RWPE2 (cell line): Measurements from ENCODE around the gene CASTOR1.
A peak's percentile ranks its signal among the peaks of the same experiment; 100 is the strongest.

Source experiments
- ATAC-seq: fragments of 200-7000 bp; cut with Tn5 transposase; 3 replicates; pipeline ENCODE4 v1.9.1; 2021; ENCODE audit warnings: low read depth
- DNase-seq: peaks from one replicate; pipeline ENCODE4 v3.0.0-alpha.2; 2020; ENCODE audit warnings: low spot score
- H3K27ac ChIP-seq: fragments of 450-650 bp; 2 replicates; pipeline ENCODE4 v1.5.1; 2017; ENCODE audit warnings: mild to moderate bottlenecking; ENCODE audit not compliant: poor library complexity, severe bottlenecking
- H3K27me3 ChIP-seq: fragments of 250-450 bp; sonication (Bioruptor Pico); 2 replicates; pipeline ENCODE4 v1.5.1; 2021; ENCODE audit warnings: mild to moderate bottlenecking, moderate library complexity; ENCODE audit not compliant: insufficient read depth, poor library complexity, severe bottlenecking
- H3K36me3 ChIP-seq: fragments of 250-450 bp; sonication (Bioruptor Pico); 2 replicates; pipeline ENCODE4 v1.5.1; 2020; ENCODE audit warnings: low read depth, mild to moderate bottlenecking, moderate library complexity
- H3K4me1 ChIP-seq: fragments of 250-450 bp; sonication (Bioruptor Pico); 2 replicates; pipeline ENCODE4 v1.5.1; 2021; ENCODE audit warnings: mild to moderate bottlenecking, moderate library complexity; ENCODE audit not compliant: insufficient read depth, poor library complexity, severe bottlenecking
- H3K4me3 ChIP-seq: fragments of 250-450 bp; sonication (Bioruptor Pico); 2 replicates; pipeline ENCODE4 v1.5.1; 2021; ENCODE audit warnings: mild to moderate bottlenecking, moderate library complexity; ENCODE audit not compliant: severe bottlenecking
- H3K9me3 ChIP-seq: fragments of 250-450 bp; sonication (Bioruptor Pico); 2 replicates; pipeline ENCODE4 v1.5.1; 2021; ENCODE audit warnings: mild to moderate bottlenecking, moderate library complexity; ENCODE audit not compliant: severe bottlenecking
- TF ChIP-seq, protein P1 (sequence below): fragments of 450-650 bp; IDR thresholded peaks from one replicate; pipeline ENCODE4 v1.5.1; 2017; ENCODE audit warnings: mild to moderate bottlenecking, moderate library complexity; ENCODE audit not compliant: poor library complexity, severe bottlenecking

The CASTOR1 gene

DNA sequence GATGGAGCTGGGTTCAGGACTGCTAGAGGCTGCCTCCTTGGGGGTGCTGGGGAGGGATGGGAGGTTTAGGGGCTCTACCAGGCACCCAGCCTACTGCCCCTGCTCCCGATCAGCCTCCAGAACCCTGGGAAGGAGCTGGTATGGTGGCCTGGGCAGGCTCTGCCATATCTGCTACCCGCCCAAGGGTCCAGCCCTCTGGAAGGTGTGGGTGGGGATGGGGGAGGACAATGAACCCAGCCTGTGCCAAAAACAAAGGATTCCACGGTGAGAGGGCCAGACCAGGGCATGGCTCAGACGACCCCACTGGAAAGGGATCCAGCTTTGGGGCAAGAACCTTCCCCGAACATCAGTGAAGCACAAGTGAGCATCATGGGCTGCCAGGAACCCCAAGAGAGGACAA lies 3.0 kb downstream of the CASTOR1 start:
- TF ChIP-seq, protein P1, sequence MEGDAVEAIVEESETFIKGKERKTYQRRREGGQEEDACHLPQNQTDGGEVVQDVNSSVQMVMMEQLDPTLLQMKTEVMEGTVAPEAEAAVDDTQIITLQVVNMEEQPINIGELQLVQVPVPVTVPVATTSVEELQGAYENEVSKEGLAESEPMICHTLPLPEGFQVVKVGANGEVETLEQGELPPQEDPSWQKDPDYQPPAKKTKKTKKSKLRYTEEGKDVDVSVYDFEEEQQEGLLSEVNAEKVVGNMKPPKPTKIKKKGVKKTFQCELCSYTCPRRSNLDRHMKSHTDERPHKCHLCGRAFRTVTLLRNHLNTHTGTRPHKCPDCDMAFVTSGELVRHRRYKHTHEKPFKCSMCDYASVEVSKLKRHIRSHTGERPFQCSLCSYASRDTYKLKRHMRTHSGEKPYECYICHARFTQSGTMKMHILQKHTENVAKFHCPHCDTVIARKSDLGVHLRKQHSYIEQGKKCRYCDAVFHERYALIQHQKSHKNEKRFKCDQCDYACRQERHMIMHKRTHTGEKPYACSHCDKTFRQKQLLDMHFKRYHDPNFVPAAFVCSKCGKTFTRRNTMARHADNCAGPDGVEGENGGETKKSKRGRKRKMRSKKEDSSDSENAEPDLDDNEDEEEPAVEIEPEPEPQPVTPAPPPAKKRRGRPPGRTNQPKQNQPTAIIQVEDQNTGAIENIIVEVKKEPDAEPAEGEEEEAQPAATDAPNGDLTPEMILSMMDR: no peak
- ATAC-seq: no peak

DNA sequence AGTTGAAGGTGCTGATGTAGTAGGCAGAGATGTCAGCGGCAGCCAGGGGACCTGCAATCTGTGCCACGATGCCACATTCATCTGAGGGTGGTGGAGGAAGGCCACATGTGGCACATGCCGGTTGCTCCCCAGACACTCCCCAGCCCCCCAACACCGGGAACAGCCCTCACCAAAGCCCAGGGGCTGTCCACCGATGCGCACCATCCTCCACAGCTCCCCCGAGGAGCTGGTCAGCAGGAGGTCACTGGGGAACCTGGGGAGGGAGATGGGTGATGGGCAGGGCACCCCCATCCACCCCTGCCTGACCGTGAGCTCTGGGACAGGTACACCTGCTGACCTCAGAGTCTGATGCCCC lies 3.5 kb downstream of the CASTOR1 start:
- DNase-seq: peak; percentile 41
- Histone ChIP-seq H3K27me3 (no peaks in the 10 kb centered on the region), H3K36me3 (no peaks in the 10 kb centered on the region), H3K9me3 (no peaks in the 10 kb centered on the region), H3K4me3 (no peak overlapping the region), H3K4me1 (peaks cover 13% of the 10 kb centered on the region), H3K27ac (no peak overlapping the region)
- ATAC-seq: no peak
- TF ChIP-seq, protein P1: no peak

More for the DNA sequence above, 3.0 kb downstream of the CASTOR1 start:
- DNase-seq: no peak
- no peaks in the 10 kb centered on the region for H3K36me3 ChIP-seq
- H3K4me3 ChIP-seq: no peak overlapping the region
- no peak overlapping the region for H3K27ac ChIP-seq
- no peaks in the 10 kb centered on the region for H3K9me3 ChIP-seq
- H3K27me3 ChIP-seq: no peaks in the 10 kb centered on the region
- H3K4me1 ChIP-seq: peaks cover 19% of the 10 kb centered on the region

DNA sequence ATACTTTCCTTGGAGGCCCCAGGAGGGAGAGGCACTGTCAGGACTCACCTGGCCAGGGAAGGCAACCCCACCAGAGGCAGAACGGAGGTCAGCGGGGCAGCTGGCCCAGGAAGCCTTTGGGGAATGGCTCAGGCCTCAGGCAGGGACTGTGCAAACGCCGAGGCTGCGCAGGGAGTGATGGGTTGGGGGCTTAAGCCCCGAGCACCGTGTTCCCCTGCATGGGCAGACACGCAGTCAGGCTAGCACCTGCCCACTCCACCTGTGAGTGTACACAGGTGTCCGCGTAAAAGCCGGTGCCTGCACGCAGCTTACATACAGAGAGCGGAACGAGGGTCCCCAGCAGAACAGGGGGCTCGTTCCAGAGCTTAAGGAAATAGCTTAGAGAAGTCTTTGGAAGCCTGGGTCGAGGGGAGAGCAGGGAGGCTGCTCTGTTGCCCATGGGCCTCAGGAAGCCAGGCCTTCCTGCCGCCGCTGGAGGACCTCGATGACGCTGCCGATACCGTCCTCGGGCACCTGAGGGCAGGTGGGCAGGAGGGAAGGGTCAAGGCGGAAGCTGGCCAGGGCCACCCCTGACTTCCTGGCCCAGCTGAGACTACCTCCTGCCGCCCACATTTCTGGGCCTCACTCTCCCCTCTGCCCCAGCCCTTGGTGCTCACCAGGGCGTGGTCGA lies 4.0 kb downstream of the CASTOR1 start:
- Histone ChIP-seq H3K4me1 (peaks cover 8% of the 10 kb centered on the region), H3K36me3 (no peaks in the 10 kb centered on the region), H3K27ac (no peak overlapping the region), H3K9me3 (no peaks in the 10 kb centered on the region), H3K4me3 (no peak overlapping the region), H3K27me3 (no peaks in the 10 kb centered on the region)
- ATAC-seq (no peak), DNase-seq (peak; percentile 45)
- TF ChIP-seq, protein P1: no peak

DNA sequence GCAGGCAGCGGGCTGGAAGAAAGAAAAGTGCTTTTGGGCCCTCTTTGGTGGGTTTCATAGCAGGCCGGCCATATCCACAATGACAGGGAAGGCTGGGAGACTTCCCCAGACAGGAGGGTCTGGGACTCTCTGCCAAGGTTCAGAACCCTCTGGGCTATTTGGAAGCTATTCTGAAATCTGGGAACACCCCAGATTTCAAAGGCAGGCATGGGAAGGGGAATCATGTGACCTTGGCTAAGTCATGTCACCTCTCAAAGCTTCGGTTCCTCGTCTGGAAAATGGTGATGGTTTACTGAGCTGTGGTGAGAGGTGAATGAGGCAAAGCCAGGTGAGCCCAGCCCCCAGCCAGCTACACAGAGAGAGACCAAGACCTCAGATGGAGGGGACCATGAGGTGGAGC lies 4.6 kb downstream of the CASTOR1 start:
- H3K36me3 ChIP-seq: no peaks in the 10 kb centered on the region
- no peak for ATAC-seq
- peaks cover 4% of the 10 kb centered on the region for H3K4me1 ChIP-seq
- no peaks in the 10 kb centered on the region for H3K27me3 ChIP-seq
- no peak overlapping the region for H3K4me3 ChIP-seq
- H3K9me3 ChIP-seq: no peaks in the 10 kb centered on the region
- no peak overlapping the region for H3K27ac ChIP-seq
- TF ChIP-seq, protein P1: no peak
- DNase-seq: peak; percentile 28

DNA sequence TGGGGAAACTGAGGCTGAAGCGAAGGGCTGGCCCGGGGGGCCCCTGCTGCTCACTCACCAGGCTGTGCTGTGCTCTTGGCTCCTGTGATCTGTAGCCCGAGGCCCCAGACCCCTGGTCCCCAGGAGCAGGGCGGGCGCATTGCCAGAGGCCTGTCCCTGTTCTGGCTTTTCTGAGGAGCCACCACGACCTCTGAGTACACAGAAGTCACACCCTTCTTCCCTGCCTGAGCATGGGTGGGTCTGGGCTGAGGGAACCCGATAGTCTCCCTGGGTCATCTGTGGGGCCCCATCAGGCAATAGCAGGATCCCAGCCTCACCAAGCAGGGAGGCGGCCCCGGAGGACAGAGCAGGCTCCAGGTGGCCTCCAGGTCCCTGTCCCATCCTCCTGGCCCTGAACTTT lies 5.1 kb downstream of the CASTOR1 start:
- no peaks in the 10 kb centered on the region for H3K36me3 ChIP-seq
- no peak for ATAC-seq
- TF ChIP-seq, protein P1: no peak
- H3K9me3 ChIP-seq: no peaks in the 10 kb centered on the region
- no peak for DNase-seq
- no peak overlapping the region for H3K27ac ChIP-seq
- no peaks in the 10 kb centered on the region for H3K27me3 ChIP-seq
- H3K4me3 ChIP-seq: no peak overlapping the region
- H3K4me1 ChIP-seq: peaks cover 4% of the 10 kb centered on the region
